HG02571 (cell line): Measurements from ENCODE around the gene DOCK3.
"Not testable (repeated sequence)": the region's sequence is repeated elsewhere in the genome, so short reads cannot be mapped to it uniquely, and the experiment has no call there.

Experiments
- ATAC-seq: cut with Tn5 transposase; IDR thresholded peaks from one replicate; pipeline ENCODE4 v1.9.1; 2021; ENCODE audit warnings: mild to moderate bottlenecking, moderate library complexity; ENCODE audit not compliant: unreplicated experiment

The DOCK3 gene

DNA sequence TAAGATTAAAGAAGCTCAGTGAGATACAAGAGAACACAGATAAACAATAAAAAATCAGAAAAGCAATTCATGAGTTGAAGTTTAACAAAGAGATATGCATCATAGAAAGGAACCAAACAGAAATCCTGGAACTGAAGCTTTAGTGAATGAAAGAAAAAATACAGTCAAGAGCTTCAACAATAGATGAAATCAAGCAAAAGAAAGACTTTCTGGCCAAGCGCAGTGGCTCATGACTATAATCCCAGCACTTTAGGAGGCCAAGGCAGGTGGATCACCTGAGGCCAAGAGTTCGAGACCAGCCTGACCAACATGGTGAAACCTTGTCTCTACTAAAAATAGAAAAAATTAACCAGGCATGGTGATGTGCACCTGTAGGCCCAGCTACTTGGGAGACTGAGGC, 408.8 kb downstream of the DOCK3 start:
- no peak for ATAC-seq

DNA sequence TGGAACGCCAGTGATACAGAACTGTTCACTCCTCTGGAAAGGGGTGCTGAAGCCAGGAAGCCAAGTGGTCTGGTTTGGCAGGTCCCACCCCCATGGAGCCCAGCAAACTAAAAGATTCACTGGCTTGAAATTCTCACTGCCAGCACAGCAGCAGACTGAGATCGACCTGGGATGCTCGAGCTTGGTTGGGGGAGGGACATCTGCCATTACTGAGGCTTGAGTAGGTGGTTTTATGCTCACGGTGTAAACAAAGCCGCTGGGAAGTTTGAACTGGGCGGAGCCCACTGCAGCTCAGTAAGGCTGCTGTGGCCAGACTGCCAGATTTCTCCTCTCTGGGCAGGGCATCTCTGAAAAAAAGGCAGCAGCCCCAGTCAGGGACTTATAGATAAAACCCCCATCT, 417.4 kb downstream of the DOCK3 start:
- not testable (repeated sequence) for ATAC-seq

- not testable (repeated sequence) for ATAC-seq
Measured at GRCh38 chr3:51094838-51095237, 420.1 kb downstream of the DOCK3 start.

GRCh38 chr3:51099794-51100535, 425.2 kb downstream of the DOCK3 start:
- ATAC-seq: no peak

DNA sequence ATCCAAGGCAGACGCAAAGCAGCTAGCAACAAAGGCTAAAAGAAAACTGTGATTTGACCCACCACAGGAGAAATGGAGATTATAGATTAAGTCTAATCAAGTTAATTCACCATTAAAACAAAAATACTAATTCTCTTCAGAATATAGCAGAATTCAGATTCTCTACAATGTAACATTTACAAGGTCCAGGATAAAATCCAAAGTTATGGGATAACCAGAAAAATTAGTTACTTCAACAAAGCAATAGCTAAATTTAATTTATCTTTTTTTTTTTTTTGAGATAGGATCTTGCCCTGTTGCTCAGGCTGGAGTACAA, 425.8 kb downstream of the DOCK3 start:
- ATAC-seq: no peak

GRCh38 chr3:51102396-51102795, 427.7 kb downstream of the DOCK3 start:
- no peak for ATAC-seq

- no peak for ATAC-seq
Measured at GRCh38 chr3:51106242-51106876, 431.6 kb downstream of the DOCK3 start.

- ATAC-seq: no peak
Measured at GRCh38 chr3:51110586-51110985, 435.9 kb downstream of the DOCK3 start.

DNA sequence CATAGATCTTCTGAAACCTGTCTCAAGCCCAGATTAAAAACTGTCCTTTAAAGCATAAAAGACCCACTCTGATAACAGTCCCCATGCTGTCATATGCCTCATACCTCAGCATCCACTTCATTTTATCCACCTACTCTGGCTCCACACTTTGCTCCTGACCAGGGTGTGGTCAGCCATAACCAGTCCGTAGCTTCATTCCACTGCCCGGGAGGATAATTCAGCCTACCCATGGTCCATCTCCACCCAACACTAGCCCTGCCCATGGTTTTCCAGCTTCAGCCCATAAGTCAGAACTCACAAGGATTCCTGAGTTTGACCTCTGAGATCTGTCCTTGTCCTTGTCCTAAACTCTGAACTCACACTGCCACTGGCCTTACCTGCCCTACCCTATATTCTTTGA, 448.2 kb downstream of the DOCK3 start:
- ATAC-seq: no peak

DNA sequence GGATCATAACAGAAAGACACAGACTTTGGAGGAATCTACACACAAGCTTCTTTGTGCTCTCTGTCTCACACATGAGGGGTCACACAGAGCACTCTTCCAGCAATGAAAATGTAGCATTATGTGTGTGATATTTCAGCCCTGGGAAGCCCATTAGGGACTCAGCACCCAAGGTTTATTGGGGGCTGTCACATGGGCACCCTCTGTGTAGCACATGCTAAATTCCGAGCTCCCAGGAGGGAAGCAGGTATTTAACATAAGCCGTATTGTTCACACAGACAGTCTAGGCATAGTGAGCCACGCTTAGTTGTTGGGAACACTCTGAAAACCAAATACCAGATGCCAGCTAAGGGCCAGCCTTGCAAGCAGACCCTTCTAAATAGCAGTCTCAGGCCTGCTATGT, 448.8 kb downstream of the DOCK3 start:
- no peak for ATAC-seq

DNA sequence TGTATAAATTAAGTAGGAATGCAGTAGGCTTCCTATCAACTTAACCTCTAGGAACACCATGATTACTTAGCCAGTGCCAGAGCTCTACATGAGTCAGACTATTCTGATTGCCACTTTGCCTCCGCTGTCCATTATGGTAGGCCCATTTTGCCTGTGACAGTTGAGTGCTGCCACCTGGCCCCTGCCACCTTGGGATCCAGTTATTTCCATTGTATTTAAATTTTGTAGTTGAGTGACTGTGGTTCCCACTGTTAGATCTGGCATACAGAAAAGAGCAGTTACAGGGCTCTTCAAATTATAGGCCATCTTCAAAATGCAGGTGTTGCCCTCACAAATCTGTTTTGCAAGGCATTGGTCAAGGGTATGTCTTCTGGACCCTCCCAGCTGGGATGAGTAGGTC, 456.9 kb downstream of the DOCK3 start:
- not testable (repeated sequence) for ATAC-seq

DNA sequence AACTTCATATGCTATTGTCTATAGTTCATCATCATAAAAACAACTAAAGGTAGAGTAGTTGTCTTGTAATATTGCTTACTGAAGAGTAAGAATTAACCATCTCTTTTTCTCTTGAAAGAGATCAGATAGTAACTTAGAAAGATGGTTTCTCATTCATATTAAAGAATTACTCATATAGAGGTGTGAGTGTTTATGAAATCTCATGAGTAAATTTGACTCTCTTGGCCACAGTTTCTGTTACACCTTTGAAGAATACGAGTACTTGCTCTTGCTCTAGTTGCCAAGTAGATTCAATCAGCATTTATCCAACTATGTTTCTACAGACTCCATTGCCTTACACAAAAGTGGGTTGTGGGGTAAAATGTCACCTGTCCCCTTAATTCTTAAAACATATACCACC, 463.0 kb downstream of the DOCK3 start:
- ATAC-seq: no peak

- no peak for ATAC-seq
Measured at GRCh38 chr3:51139616-51140015, 464.9 kb downstream of the DOCK3 start.

DNA sequence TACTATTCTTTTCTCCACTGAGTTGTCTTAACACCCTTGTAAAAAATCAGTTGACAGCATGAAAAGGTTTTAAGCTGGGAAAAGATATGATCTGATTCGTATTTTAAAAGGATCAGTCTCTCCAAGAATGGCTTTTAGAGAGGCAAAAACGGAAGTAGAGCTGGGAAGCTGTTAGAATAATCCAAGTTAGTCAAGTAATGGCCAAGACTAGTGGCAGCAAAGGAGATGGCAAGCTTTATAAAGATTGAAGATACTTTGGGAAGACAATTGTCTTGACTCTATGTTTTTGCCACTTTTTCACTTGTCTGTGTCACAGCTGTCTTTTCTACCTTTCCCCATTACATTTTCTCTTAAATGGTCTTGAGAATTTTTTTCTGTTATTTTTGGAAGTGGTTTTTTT, 466.8 kb downstream of the DOCK3 start:
- no peak for ATAC-seq

GRCh38 chr3:51145811-51146585, 471.3 kb downstream of the DOCK3 start:
- ATAC-seq: no peak

GRCh38 chr3:51146781-51147180, 472.1 kb downstream of the DOCK3 start:
- ATAC-seq: no peak

DNA sequence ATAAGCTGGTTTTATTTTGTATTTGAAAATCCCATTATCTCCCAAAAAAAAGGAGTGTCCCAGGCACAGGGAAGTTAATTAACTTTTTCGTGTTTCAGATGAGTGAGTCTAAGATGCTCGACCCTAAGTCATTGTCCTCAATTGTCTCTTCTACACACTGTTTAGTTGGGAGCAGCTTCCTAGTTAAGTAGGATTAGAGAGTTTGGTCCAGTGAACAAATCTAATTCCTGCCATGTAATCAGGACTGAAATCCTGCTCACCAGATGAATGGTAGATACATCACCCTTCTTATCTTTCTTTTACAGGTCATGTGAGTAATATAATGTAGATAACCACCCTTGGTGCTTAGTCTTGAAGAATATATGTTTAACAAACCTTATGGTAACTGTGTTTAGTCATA, 481.4 kb downstream of the DOCK3 start:
- no peak for ATAC-seq

DNA sequence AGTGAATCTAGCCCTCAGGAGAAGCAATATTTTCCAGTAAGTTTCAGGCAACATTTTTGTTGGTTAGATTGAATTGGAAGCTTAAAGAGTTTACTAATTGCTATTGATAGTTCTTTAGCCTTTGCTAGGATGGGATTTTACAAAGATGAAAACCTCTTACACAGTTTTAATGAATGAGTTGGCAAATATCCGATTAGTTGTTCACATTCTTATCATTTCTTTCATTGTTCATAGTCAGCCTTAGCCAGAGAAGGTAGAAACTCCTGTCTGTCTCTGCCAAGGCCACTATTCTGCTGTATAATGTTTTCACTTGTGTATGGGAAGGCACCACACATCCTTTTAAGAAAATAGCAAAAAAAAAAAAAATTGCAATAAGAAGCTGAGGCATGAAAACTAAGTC, 488.3 kb downstream of the DOCK3 start:
- no peak for ATAC-seq

- no peak for ATAC-seq
Measured at GRCh38 chr3:51173518-51174271, 499.0 kb downstream of the DOCK3 start.

- no peak for ATAC-seq
Measured at GRCh38 chr3:51176923-51177322, 502.2 kb downstream of the DOCK3 start.

DNA sequence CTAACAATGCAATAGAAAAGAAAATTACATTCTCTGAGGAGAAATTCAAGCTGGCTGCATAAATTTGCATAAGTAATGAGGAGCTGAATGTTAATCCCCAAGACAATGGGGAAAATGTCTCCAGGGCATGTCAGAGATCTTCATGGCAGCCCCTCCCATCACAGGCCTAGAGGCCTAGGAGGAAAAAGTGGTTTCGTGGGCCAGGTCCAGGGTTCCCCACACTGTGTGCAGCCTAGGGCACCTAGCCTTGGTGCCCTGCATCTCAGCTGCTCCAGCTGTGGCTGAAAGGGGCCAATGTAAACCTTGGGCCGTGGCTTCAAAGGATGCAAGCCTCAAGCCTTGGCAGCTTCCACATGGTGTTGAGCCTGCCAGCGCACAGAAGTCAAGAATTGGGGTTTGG, 511.7 kb downstream of the DOCK3 start:
- not testable (repeated sequence) for ATAC-seq
